HepG2 (cell line): ENCODE measurements around the gene UBXN6. TPM values are rescaled to one million over a fixed set of nuclear protein-coding genes. Genes with fewer than 3 reads are reported as not detected.

ENCODE experiments used
- ATAC-seq: fragments of 200-7000 bp; cut with Tn5 transposase; 3 replicates; pipeline ENCODE4 v1.9.1; 2020; ENCODE audit warnings: mild to moderate bottlenecking, moderate library complexity
- BruUV-seq: library from RNA; stranded (reverse); fragments of 400-500 nt; replicated peaks from 2 replicates; lab custom pipeline; 2021; lab: Mats Ljungman, UMichigan
- CTCF ChIA-PET: fragments of 300-600 bp; formaldehyde crosslinking; extraction: SDS; loops from one replicate; lab custom pipeline; 2021; ENCODE audit warnings: low total read pairs, inconsistent platforms, low intra/inter-chr PET ratio; lab: Yijun Ruan, JAX
- POLR2A ChIA-PET: fragments of 350-600 bp; sonication (Branson Sonifier 250); formaldehyde crosslinking; loops from one replicate; lab custom pipeline; 2020; ENCODE audit warnings: antibody characterized with exemption, inconsistent platforms; lab: Yijun Ruan, JAX
- DNase-seq: peaks from one replicate; pipeline ENCODE4 v3.0.0-alpha.2; 2015; ENCODE audit warnings: low spot score
- FAIRE-seq: peaks from 3 replicates; lab custom pipeline; 2011; peaks lifted over from hg19 to GRCh38; lab: Jason Lieb, UNC
- H2AFZ ChIP-seq: one replicate; pipeline ENCODE4 v1.6.1; 2011; ENCODE audit warnings: low read length, inconsistent platforms
- H3K27ac ChIP-seq: fragments of 300-600 bp; 3 replicates; pipeline ENCODE4 v1.8.0; 2011; ENCODE audit warnings: mixed run types, mild to moderate bottlenecking, mixed read lengths, low read length, inconsistent platforms; ENCODE audit not compliant: insufficient read depth; ENCODE audit errors: extremely low read length
- H3K27me3 ChIP-seq, 2 experiments: fragments of 200-600 bp in 1 of 2; 2 replicates in 1 of 2; 3 replicates in 1 of 2; pipeline versions ENCODE4 v1.6.0 to v1.8.0; 2011; ENCODE audit warnings: low read length in 2 of 2, mild to moderate bottlenecking in 2 of 2, moderate library complexity in 2 of 2, inconsistent platforms in 1 of 2; ENCODE audit not compliant: insufficient read depth in 2 of 2, control insufficient read depth in 1 of 2
- H3K36me3 ChIP-seq, 2 experiments: fragments of 200-600 bp in 1 of 2; replicated peaks in 1 of 2; 2 replicates in 1 of 2; 3 replicates in 1 of 2; pipeline versions ENCODE4 v1.5.1 to v1.8.0; 2011; ENCODE audit warnings: low read length in 2 of 2, inconsistent platforms in 1 of 2; ENCODE audit not compliant: insufficient read depth in 2 of 2, control insufficient read depth in 1 of 2
- H3K4me1 ChIP-seq: 2 replicates; pipeline ENCODE4 v1.5.1; 2012; ENCODE audit warnings: low read length, inconsistent platforms; ENCODE audit not compliant: insufficient read depth
- H3K4me2 ChIP-seq: 2 replicates; pipeline ENCODE4 v1.6.0; 2011; ENCODE audit warnings: low read depth, low read length, inconsistent platforms
- H3K4me3 ChIP-seq, 3 experiments: fragments of 200-600 bp in 1 of 3; sonication (generic), shearing (Covaris generic) in 1 of 3; replicated peaks in 1 of 3; 2 replicates each; pipeline ENCODE4 v1.5.1; 2011 to 2016; ENCODE audit warnings: low read length in 3 of 3, inconsistent platforms in 2 of 3, low read depth in 2 of 3, mild to moderate bottlenecking in 2 of 3, control low read depth in 1 of 3, mixed read lengths in 1 of 3; ENCODE audit not compliant: insufficient read depth in 1 of 3
- H3K79me2 ChIP-seq: one replicate; pipeline ENCODE4 v1.6.1; 2011; ENCODE audit warnings: low read length, inconsistent platforms; ENCODE audit not compliant: insufficient read depth
- H3K9ac ChIP-seq: 2 replicates; pipeline ENCODE4 v1.6.0; 2011; ENCODE audit warnings: mild to moderate bottlenecking, low read depth, low read length, inconsistent platforms; ENCODE audit not compliant: insufficient read depth
- H3K9me3 ChIP-seq: 2 replicates; pipeline ENCODE4 v1.5.1; 2012; ENCODE audit warnings: mild to moderate bottlenecking, low read length
- H4K20me1 ChIP-seq: 2 replicates; pipeline ENCODE4 v1.6.0; 2011; ENCODE audit warnings: inconsistent platforms, mild to moderate bottlenecking, low read length, moderate library complexity; ENCODE audit not compliant: insufficient read depth
- AGO1 ChIP-seq: fragments of 200-400 bp; formaldehyde crosslinking; IDR thresholded peaks from 2 replicates; pipeline ENCODE4 v1.6.1; 2017; ENCODE audit warnings: mild to moderate bottlenecking, low read depth, low read length, moderate library complexity; ENCODE audit not compliant: poor library complexity, severe bottlenecking
- AGO2 ChIP-seq: fragments of 200-400 bp; formaldehyde crosslinking; optimal IDR thresholded peaks from 2 replicates; pipeline ENCODE3; 2017; ENCODE audit warnings: mild to moderate bottlenecking, low read depth, low read length, moderate library complexity
- CREB3 ChIP-seq: sonication (generic); formaldehyde crosslinking; IDR thresholded peaks from 2 replicates; pipeline ENCODE4 v1.5.0; 2020; ENCODE audit warnings: missing genetic modification reagents
- CTCF ChIP-seq: sonication (generic); formaldehyde crosslinking; IDR thresholded peaks from 2 replicates; pipeline ENCODE4 v1.5.0; 2020; ENCODE audit warnings: mild to moderate bottlenecking, missing genetic modification reagents, moderate library complexity
- FOXO1 ChIP-seq: sonication (generic); formaldehyde crosslinking; IDR thresholded peaks from 2 replicates; pipeline ENCODE4 v1.4.0; 2020; ENCODE audit warnings: missing genetic modification reagents
- KAT8 ChIP-seq: IDR thresholded peaks from 2 replicates; pipeline ENCODE4 v1.6.1; 2016; ENCODE audit warnings: missing genetic modification reagents, missing compliant biosample characterization
- KLF6 ChIP-seq: IDR thresholded peaks from 2 replicates; pipeline ENCODE4 v1.8.0; 2016; ENCODE audit warnings: missing biosample characterization, missing genetic modification reagents
- MYC ChIP-seq: sonication (generic); formaldehyde crosslinking; IDR thresholded peaks from 2 replicates; pipeline ENCODE4 v1.9.0; 2021; ENCODE audit warnings: missing genetic modification reagents, borderline replicate concordance
- NCOA1 ChIP-seq: sonication (generic); formaldehyde crosslinking; IDR thresholded peaks from 2 replicates; pipeline ENCODE4 v1.9.0; 2021; ENCODE audit warnings: missing genetic modification reagents
- PRMT3 ChIP-seq: sonication (generic); formaldehyde crosslinking; IDR thresholded peaks from 2 replicates; pipeline ENCODE4 v1.8.1; 2022; ENCODE audit warnings: low read depth, mild to moderate bottlenecking, moderate library complexity, missing genetic modification reagents, borderline replicate concordance
- RBFOX2 ChIP-seq: fragments of 200-400 bp; formaldehyde crosslinking; IDR thresholded peaks from 2 replicates; pipeline ENCODE4 v1.6.1; 2017; ENCODE audit warnings: low read depth, mild to moderate bottlenecking, low read length
- SMAD9 ChIP-seq: sonication (generic); formaldehyde crosslinking; IDR thresholded peaks from 2 replicates; pipeline ENCODE4 v1.5.1; 2020; ENCODE audit warnings: mild to moderate bottlenecking, missing genetic modification reagents
- TOE1 ChIP-seq: sonication (generic); formaldehyde crosslinking; IDR thresholded peaks from 2 replicates; pipeline ENCODE4 v1.4.0; 2020; ENCODE audit warnings: mild to moderate bottlenecking, missing genetic modification reagents
- YEATS4 ChIP-seq: sonication (generic); formaldehyde crosslinking; IDR thresholded peaks from 2 replicates; pipeline ENCODE4 v1.4.0; 2020; ENCODE audit warnings: missing genetic modification reagents, borderline replicate concordance
- ZBTB49 ChIP-seq: sonication (generic); formaldehyde crosslinking; IDR thresholded peaks from 2 replicates; pipeline ENCODE4 v1.4.0; 2020; ENCODE audit warnings: missing genetic modification reagents, borderline replicate concordance
- ZKSCAN8 ChIP-seq: IDR thresholded peaks from 2 replicates; pipeline ENCODE4 v1.6.1; 2016; ENCODE audit warnings: borderline replicate concordance, missing genetic modification reagents, missing compliant biosample characterization
- ZNF260 ChIP-seq: sonication (generic); formaldehyde crosslinking; IDR thresholded peaks from 2 replicates; pipeline ENCODE4 v1.4.0; 2020; ENCODE audit warnings: missing genetic modification reagents, low read depth, mild to moderate bottlenecking, borderline replicate concordance
- ZNF3 ChIP-seq: IDR thresholded peaks from 2 replicates; pipeline ENCODE4 v1.7.0; 2017; ENCODE audit warnings: inconsistent platforms
- ZNF331 ChIP-seq: sonication (generic); formaldehyde crosslinking; IDR thresholded peaks from 2 replicates; pipeline ENCODE4 v1.4.0; 2020; ENCODE audit warnings: missing genetic modification reagents
- WGBS: methylation state at CpG from one replicate; pipeline ENCODE4 v1.1.6; 2017; ENCODE audit warnings: low lambda C conversion rate; 5-methylcytosine and 5-hydroxymethylcytosine counted together
- in situ Hi-C: cut with HindIII; loops from 2 replicates; pipeline ENCODE4 v1.10.0; 2017; ENCODE audit warnings: low pct_unique_long_range_greater_than_20kb; ENCODE audit not compliant: extremely low pct_ligation_motif_present
- intact Hi-C: fragments of 100-400 bp; cut with micrococcal nuclease; formaldehyde crosslinking; loops from one replicate; pipeline ENCODE4 v1.10.0; 2022; ENCODE audit not compliant: unreplicated experiment
- polyA plus RNA-seq, 8 experiments: library from polyadenylated mRNA; depleted of rRNA in 3 of 8; stranded (reverse) in 7 of 8; unstranded in 1 of 8; fragments of >200 nt; fragmentation: Illumina TruSeq in 4 of 8; extraction: Trizol in 4 of 8; gene quantifications; 2 replicates each; pipeline versions ENCODE4 v1.2.1 to v1.2.3, GENCODE V29; 2011 to 2016; ENCODE audit warnings: low read depth in 4 of 8, missing spikeins in 1 of 8, mixed read lengths in 1 of 8; ENCODE audit not compliant: insufficient read depth in 1 of 8
- total RNA-seq, 5 experiments: library from RNA; depleted of rRNA; stranded (reverse); fragments of >200 nt; fragmentation: Illumina TruSeq; extraction: Trizol; gene quantifications; 2 replicates each; pipeline ENCODE4 v1.2.3, GENCODE V29; 2016; ENCODE audit warnings: low read depth in 1 of 5

Gene UBXN6
- total and polyA plus RNA-seq, 2 of the 13 experiments (the other 11 are each of a cell fraction or from before 2014, with no cell fraction given) = 34.9 to 35.5 TPM

- no peak overlapping the region for H3K9ac ChIP-seq
- no peak overlapping the region for H3K4me2 ChIP-seq
- intact Hi-C loops (no loop called here), in situ Hi-C loops (no loop called here)
- TF ChIP-seq ZNF3 (CRISPR knock-in tag) = no peak
- no peak for TF ChIP-seq KLF6 (CRISPR knock-in tag)
- TF ChIP-seq ZNF331 = no peak
- no peak for TF ChIP-seq MYC (CRISPR knock-in tag)
- TF ChIP-seq KAT8 (CRISPR knock-in tag) = no peak
- TF ChIP-seq AGO2 = peak; percentile 71
- TF ChIP-seq RBFOX2 = peak; percentile 52
- no peak for TF ChIP-seq TOE1 (CRISPR knock-in tag)
- TF ChIP-seq PRMT3 = no peak
- TF ChIP-seq ZBTB49 (CRISPR knock-in tag) = no peak
- no peak for TF ChIP-seq ZNF260
- TF ChIP-seq FOXO1 (CRISPR knock-in tag) = no peak
- no peak for TF ChIP-seq SMAD9 (CRISPR knock-in tag)
- TF ChIP-seq YEATS4 (CRISPR knock-in tag) = no peak
- peak; percentile 33 for TF ChIP-seq AGO1
- no peak for TF ChIP-seq NCOA1
- no peak for TF ChIP-seq ZKSCAN8 (CRISPR knock-in tag)
- TF ChIP-seq CTCF (CRISPR knock-in tag) = no peak
- TF ChIP-seq CREB3 (CRISPR knock-in tag) = no peak
- WGBS = 93% methylated on average over 14 of the region's 34 CpGs
- no peak overlapping the region for H3K27ac ChIP-seq
- no peak overlapping the region for H3K4me3 ChIP-seq
- peaks cover 10% of the 10 kb centered on the region for H3K79me2 ChIP-seq
- H4K20me1 ChIP-seq = no peaks in the 10 kb centered on the region
- peaks cover 24% of the 10 kb centered on the region for H3K4me1 ChIP-seq
- H3K27me3 ChIP-seq = no peaks in the 10 kb centered on the region; a peak in 1 of 5 replicates
- CTCF ChIA-PET = no interaction called here
- H3K9me3 ChIP-seq = no peaks in the 10 kb centered on the region
- BruUV-seq = no TSS peak
- FAIRE-seq (no peak), ATAC-seq (no peak), DNase-seq (no peak)
- no peak overlapping the region for H2AFZ ChIP-seq
- POLR2A ChIA-PET = interaction anchor here (1.0 kb wide), 1 partner anchor 62 kb away, joined by 3 read pairs; no protein-coding TSS in a partner anchor
- H3K36me3 ChIP-seq = peaks cover 14 to 32% of the 10 kb centered on the region in 2 experiments
Measured at GRCh38 chr19:4453232-4454179, 4.1 kb downstream of the UBXN6 start.
